ENCODE data around the gene IL34.

DNA sequence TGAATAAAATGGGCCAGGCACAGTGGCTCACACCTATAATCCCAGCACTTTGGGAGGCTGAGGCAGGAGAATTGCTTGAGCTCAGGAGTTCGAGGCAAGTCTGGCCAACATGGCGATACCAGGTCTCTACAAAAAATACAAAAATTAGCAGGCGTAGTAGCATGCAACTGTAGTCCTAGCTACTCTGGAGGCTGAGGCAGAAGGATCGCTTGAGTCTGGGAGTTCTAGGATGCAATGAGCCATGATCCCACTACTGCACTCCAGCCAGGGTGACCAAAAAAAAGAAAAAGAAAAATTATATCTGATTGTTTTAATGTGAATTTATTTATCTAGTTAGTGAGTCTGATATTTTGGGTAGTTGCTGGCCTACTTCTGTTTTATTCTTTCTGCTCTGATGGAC, 7.0 kb downstream of the IL34 start:
- TF ChIP-seq POLR2A (IDR thresholded peaks at IDR 0.05; ENCODE audit: low read depth, low read length) (no peak), PAX5 (IDR thresholded peaks at IDR 0.05; ENCODE audit: insufficient read depth, low read length, severe bottlenecking) (no peak), TAF1 (IDR thresholded peaks at IDR 0.05; ENCODE audit: low read depth, low read length) (no peak), POLR2AphosphoS5 (IDR thresholded peaks at IDR 0.05; ENCODE audit: low read depth, low read length) (no peak), POU2F2 (IDR thresholded peaks at IDR 0.05; ENCODE audit: low read depth, low read length) (no peak), SPI1 (IDR thresholded peaks at IDR 0.05; ENCODE audit: low read depth, low read length) (no peak)

Data from GM12891 (cell line).